HAP-1 (cell line): ENCODE results near the gene IDH3G.

ENCODE experiments used
- DNase-seq, 2 experiments: peaks; one replicate each; pipeline ENCODE4 v3.0.0-alpha.2; 2016 to 2020; ENCODE audit warnings: low spot score in 2 of 2
- H3K27me3 ChIP-seq: fragments of 250-450 bp; sonication (Bioruptor Pico); 2 replicates; pipeline ENCODE4 v1.5.1; 2020; ENCODE audit warnings: low read depth, mild to moderate bottlenecking, moderate library complexity
- H3K36me3 ChIP-seq: fragments of 250-450 bp; sonication (Bioruptor Pico); replicated peaks from 2 replicates; pipeline ENCODE4 v1.5.1; 2020; ENCODE audit warnings: mild to moderate bottlenecking
- H3K4me1 ChIP-seq: fragments of 250-450 bp; sonication (Bioruptor Pico); 2 replicates; pipeline ENCODE4 v1.5.1; 2020; ENCODE audit warnings: mild to moderate bottlenecking
- H3K4me3 ChIP-seq: fragments of 250-450 bp; sonication (Bioruptor Pico); 2 replicates; pipeline ENCODE4 v1.5.1; 2020; ENCODE audit warnings: mild to moderate bottlenecking, moderate library complexity
- H3K9me3 ChIP-seq: fragments of 250-450 bp; sonication (Bioruptor Pico); 2 replicates; pipeline ENCODE4 v1.5.1; 2020; ENCODE audit warnings: mild to moderate bottlenecking, moderate library complexity
- in situ Hi-C: fragments of 300-500 bp; cut with MboI; formaldehyde crosslinking; loops from 3 replicates; pipeline ENCODE4 v1.14.3; 2020; ENCODE audit warnings: low sequenced_read_pairs, inconsistent platforms, mixed read lengths

The IDH3G gene

GRCh38 chrX:153769158-153769864 is 24.9 kb downstream of the IDH3G start:
- DNase-seq, result peak in 1 of 2 experiments; percentile 7

GRCh38 chrX:153768311-153769157 is 25.6 kb downstream of the IDH3G start:
- in situ Hi-C loops, result no loop called here
- Histone ChIP-seq H3K4me3 (no peak overlapping the region), H3K36me3 (no peaks in the 10 kb centered on the region), H3K9me3 (no peaks in the 10 kb centered on the region), H3K27me3 (no peaks in the 10 kb centered on the region), H3K4me1 (peaks cover 2% of the 10 kb centered on the region; the same call in 1 of the 2 replicates)
- DNase-seq, result peak in 1 of 2 experiments; percentile 11

More at GRCh38 chrX:153769158-153769864, 24.9 kb downstream of the IDH3G start:
- Histone ChIP-seq H3K4me3 (no peak overlapping the region), H3K27me3 (no peaks in the 10 kb centered on the region), H3K9me3 (no peaks in the 10 kb centered on the region), H3K4me1 (no peaks in the 10 kb centered on the region), H3K36me3 (no peaks in the 10 kb centered on the region)
- in situ Hi-C loops, result no loop called here

GRCh38 chrX:153767674-153768055 is 26.5 kb downstream of the IDH3G start:
- DNase-seq, result no peak
- Histone ChIP-seq H3K9me3 (no peaks in the 10 kb centered on the region), H3K27me3 (no peaks in the 10 kb centered on the region), H3K4me1 (peaks cover 2% of the 10 kb centered on the region; the same call in 1 of the 2 replicates), H3K4me3 (no peak overlapping the region), H3K36me3 (no peaks in the 10 kb centered on the region)
- in situ Hi-C loops, result no loop called here

GRCh38 chrX:153766871-153767673 is 27.1 kb downstream of the IDH3G start:
- Histone ChIP-seq H3K4me3 (no peak overlapping the region), H3K36me3 (no peaks in the 10 kb centered on the region), H3K9me3 (no peaks in the 10 kb centered on the region), H3K27me3 (no peaks in the 10 kb centered on the region), H3K4me1 (peaks cover 2% of the 10 kb centered on the region; the same call in 1 of the 2 replicates)
- in situ Hi-C loops, result no loop called here
- no peak for DNase-seq

GRCh38 chrX:153766098-153766817 is 27.9 kb downstream of the IDH3G start:
- in situ Hi-C loops, result no loop called here
- no peaks in the 10 kb centered on the region for H3K9me3 ChIP-seq
- DNase-seq, result peak in 1 of 2 experiments; percentile 63
- H3K36me3 ChIP-seq, result no peaks in the 10 kb centered on the region
- no peak overlapping the region for H3K4me3 ChIP-seq
- no peaks in the 10 kb centered on the region for H3K27me3 ChIP-seq
- peaks cover 2% of the 10 kb centered on the region; the same call in 1 of the 2 replicates for H3K4me1 ChIP-seq

- H3K27me3 ChIP-seq, result no peaks in the 10 kb centered on the region
- no peaks in the 10 kb centered on the region for H3K36me3 ChIP-seq
- no peak overlapping the region for H3K4me3 ChIP-seq
- H3K9me3 ChIP-seq, result no peaks in the 10 kb centered on the region
- peak in 1 of 2 experiments; percentile 12 for DNase-seq
- H3K4me1 ChIP-seq, result peaks cover 2% of the 10 kb centered on the region; the same call in 1 of the 2 replicates
- in situ Hi-C loops, result no loop called here
Measured at GRCh38 chrX:153765138-153766079, 28.8 kb downstream of the IDH3G start.

- Histone ChIP-seq H3K27me3 (no peaks in the 10 kb centered on the region), H3K36me3 (no peaks in the 10 kb centered on the region), H3K4me1 (peaks cover 2% of the 10 kb centered on the region; the same call in 1 of the 2 replicates), H3K9me3 (no peaks in the 10 kb centered on the region), H3K4me3 (no peak overlapping the region)
- no peak for DNase-seq
- in situ Hi-C loops, result no loop called here
Measured at GRCh38 chrX:153764786-153765137, 29.4 kb downstream of the IDH3G start.

GRCh38 chrX:153763989-153764755 is 30.0 kb downstream of the IDH3G start, which contains the start of gene PLXNB3:
PLXNB3 (plus strand) TSS chrX:153764249; CDS start chrX:153765536, 1,287 bp downstream.
- in situ Hi-C loops, result no loop called here
- no peaks in the 10 kb centered on the region for H3K9me3 ChIP-seq
- peaks cover 2% of the 10 kb centered on the region; the same call in 1 of the 2 replicates for H3K4me1 ChIP-seq
- no peak within 1 kb of the TSS for H3K4me3 ChIP-seq
- no peaks in the 10 kb centered on the region for H3K27me3 ChIP-seq
- no peaks in the 10 kb centered on the region for H3K36me3 ChIP-seq
- DNase-seq, result peak; percentile 52 to 91

GRCh38 chrX:153763298-153763932 is 30.8 kb downstream of the IDH3G start:
- DNase-seq, result no peak
- H3K9me3 ChIP-seq, result no peaks in the 10 kb centered on the region
- no peaks in the 10 kb centered on the region for H3K27me3 ChIP-seq
- in situ Hi-C loops, result no loop called here
- H3K36me3 ChIP-seq, result no peaks in the 10 kb centered on the region
- H3K4me1 ChIP-seq, result peaks cover 2% of the 10 kb centered on the region; the same call in 1 of the 2 replicates
- no peak overlapping the region for H3K4me3 ChIP-seq

- Histone ChIP-seq H3K4me3 (no peak overlapping the region), H3K27me3 (no peaks in the 10 kb centered on the region), H3K36me3 (no peaks in the 10 kb centered on the region), H3K4me1 (peaks cover 2% of the 10 kb centered on the region; the same call in 1 of the 2 replicates), H3K9me3 (no peaks in the 10 kb centered on the region)
- in situ Hi-C loops, result no loop called here
- no peak for DNase-seq
Measured at GRCh38 chrX:153762626-153763173, 31.5 kb downstream of the IDH3G start.

GRCh38 chrX:153761863-153762262 is 32.3 kb downstream of the IDH3G start:
- Histone ChIP-seq H3K36me3 (no peaks in the 10 kb centered on the region), H3K4me3 (no peak overlapping the region), H3K27me3 (no peaks in the 10 kb centered on the region), H3K9me3 (no peaks in the 10 kb centered on the region), H3K4me1 (peaks cover 2% of the 10 kb centered on the region; the same call in 1 of the 2 replicates)
- DNase-seq, result no peak
- in situ Hi-C loops, result no loop called here
